DND-41 (cell line): ENCODE results near the gene SLC44A1.

ENCODE experiments used
- CTCF ChIP-seq: IDR thresholded peaks from 2 replicates; pipeline ENCODE4 v1.5.1; 2012; ENCODE audit warnings: borderline replicate concordance, low read length, moderate library complexity, mild to moderate bottlenecking; ENCODE audit not compliant: poor library complexity, severe bottlenecking; ENCODE audit errors: extremely low read depth
- EZH2 ChIP-seq: IDR thresholded peaks from 3 replicates; pipeline ENCODE4 v1.6.1; 2012; ENCODE audit warnings: borderline replicate concordance, low read depth, mild to moderate bottlenecking, moderate library complexity, low read length, inconsistent platforms; ENCODE audit not compliant: severe bottlenecking

- TF ChIP-seq CTCF (no peak), EZH2 (no peak)
These were observed 2.4 kb upstream of the SLC44A1 start for GRCh38 chr9:105242062-105242461.
